Liver (tissue), 10 donors: ENCODE data around the gene SNIP1. TPM values are rescaled to one million over a fixed set of nuclear protein-coding genes. Genes with fewer than 3 reads are reported as not detected.
A peak's percentile ranks its signal among the peaks of the same experiment; 100 is the strongest.

Source experiments
- DNase-seq: peaks from one replicate; pipeline ENCODE4 v3.0.0-alpha.2; 2017; ENCODE audit warnings: low spot score
- H3K27ac ChIP-seq, 2 donors: one replicate each; pipeline ENCODE4 v1.7.0; 2013; ENCODE audit warnings: inconsistent platforms in 2 of 2, low read length in 2 of 2, control low read depth in 1 of 2, low read depth in 1 of 2, mild to moderate bottlenecking in 1 of 2
- H3K27me3 ChIP-seq, 4 donors: one replicate each; pipeline versions ENCODE4 v1.6.1 to v1.7.0; 2013; ENCODE audit warnings: low read length in 3 of 4, inconsistent platforms in 1 of 4, mild to moderate bottlenecking in 1 of 4, moderate library complexity in 1 of 4; ENCODE audit not compliant: control insufficient read depth in 4 of 4, insufficient read depth in 4 of 4
- H3K36me3 ChIP-seq, 4 donors: one replicate each; pipeline versions ENCODE4 v1.6.1 to v1.7.0; 2013; ENCODE audit warnings: low read length in 3 of 4, mild to moderate bottlenecking in 3 of 4, low read depth in 1 of 4, moderate library complexity in 1 of 4; ENCODE audit not compliant: control insufficient read depth in 4 of 4, insufficient read depth in 3 of 4
- H3K4me1 ChIP-seq, 4 donors: one replicate each; pipeline versions ENCODE4 v1.6.1 to v1.7.0; 2013; ENCODE audit warnings: low read length in 3 of 4, mild to moderate bottlenecking in 3 of 4, moderate library complexity in 1 of 4; ENCODE audit not compliant: control insufficient read depth in 4 of 4, insufficient read depth in 4 of 4
- H3K4me3 ChIP-seq, 3 donors: one replicate each; pipeline versions ENCODE4 v1.6.1 to v1.7.0; 2013; ENCODE audit warnings: low read length in 3 of 3, control low read depth in 1 of 3, low read depth in 1 of 3, mild to moderate bottlenecking in 1 of 3
- H3K9ac ChIP-seq, 2 donors: one replicate each; pipeline ENCODE4 v1.7.0; 2013; ENCODE audit warnings: low read length in 2 of 2, mild to moderate bottlenecking in 2 of 2, moderate library complexity in 2 of 2, control low read depth in 1 of 2, low read depth in 1 of 2
- H3K9me3 ChIP-seq, 4 donors: one replicate each; pipeline versions ENCODE4 v1.6.1 to v1.7.0; 2013; ENCODE audit warnings: low read length in 3 of 4; ENCODE audit not compliant: control insufficient read depth in 4 of 4
- ATF3 ChIP-seq: IDR thresholded peaks from 2 replicates; pipeline ENCODE4 v1.6.1; 2016; ENCODE audit warnings: antibody characterized with exemption
- HNF4A ChIP-seq, 2 donors: conservative IDR thresholded peaks; 2 replicates each; pipeline ENCODE4 v1.6.1; 2016; ENCODE audit warnings: antibody characterized with exemption in 2 of 2, mild to moderate bottlenecking in 2 of 2
- MAX ChIP-seq: IDR thresholded peaks from 2 replicates; pipeline ENCODE4 v1.6.1; 2016; ENCODE audit warnings: antibody characterized with exemption
- RXRA ChIP-seq, 2 donors: IDR thresholded peaks; 2 replicates each; pipeline ENCODE4 v1.6.1; 2017 to 2018; ENCODE audit warnings: antibody characterized with exemption in 2 of 2, mild to moderate bottlenecking in 1 of 2
- ZBTB33 ChIP-seq: IDR thresholded peaks from 2 replicates; pipeline ENCODE4 v1.6.1; 2016; ENCODE audit warnings: antibody characterized with exemption
- WGBS: extraction: QIAGEN DNeasy Blood & Tissue Kit; methylation state at CpG from one replicate; pipeline ENCODE4 v1.1.7; 2013; 5-methylcytosine and 5-hydroxymethylcytosine counted together
- polyA plus RNA-seq, 2 donors: library from polyadenylated mRNA; stranded (reverse) in 1 of 2; unstranded in 1 of 2; fragments of 200-250 nt in 1 of 2; fragments of >200 nt in 1 of 2; fragmentation: Nextera tagmentation in 1 of 2; extraction: Ambion mirVana in 1 of 2; gene quantifications; one replicate each; pipeline versions ENCODE4 v1.2.1 to v1.2.3, GENCODE V29; 2013 to 2015
- small RNA-seq: library from RNA; depleted of rRNA; stranded (forward); fragments of <200 nt; gene quantifications from one replicate; pipeline ENCODE3, GENCODE V24; 2014
- total RNA-seq, 2 donors: library from RNA; depleted of rRNA; stranded (reverse); fragments of >200 nt; gene quantifications; one replicate each; pipeline ENCODE4 v1.2.3, GENCODE V29; 2014
- donor health status: healthy.
- donor health status: healthy.
- donor health status: healthy.
- donor health status: healthy.
- donor health status: healthy.

The SNIP1 gene
- total and polyA plus RNA-seq, 4 donors, result 1.8 to 9.7 (median 5.3) TPM

GRCh38 chr1:37486680-37487618 is 67.1 kb downstream of the SNIP1 start (continued):
- TF ChIP-seq HNF4A (conservative IDR thresholded peaks at IDR 0.05) (no peak), ZBTB33 (no peak)

GRCh38 chr1:37485902-37486679 is 68.0 kb downstream of the SNIP1 start:
- Histone ChIP-seq H3K9ac (no peak overlapping the region), H3K4me1 (peaks cover 0 to 11% (median 6%) of the 10 kb centered on the region in 4 donors)

More at GRCh38 chr1:37485902-37486679, 68.0 kb downstream of the SNIP1 start:
- TF ChIP-seq ATF3 (no peak), ZBTB33 (no peak), RXRA (IDR thresholded peaks at IDR 0.05) (peak in 1 of 2 donors; percentile 16), MAX (no peak)
- WGBS, result 65% methylated on average over 6 of the region's 6 CpGs
- no peak for DNase-seq
- no peaks in the 10 kb centered on the region for H3K9me3 ChIP-seq
- H3K36me3 ChIP-seq, result peaks cover 13 to 31% (median 24%) of the 10 kb centered on the region in 4 donors
- no peak overlapping the region for H3K4me3 ChIP-seq
- peak overlapping the region; percentile 51 to 63 for H3K27ac ChIP-seq
- H3K27me3 ChIP-seq, result no peaks in the 10 kb centered on the region

Small RNA genes within 50 kb of the gene (small RNA-seq; reads per million reads assigned to genes)
- not detected for gene AL034379.1
- gene MIR5581, result 0.31 reads per million, percentile 30 among the genes with 10 or more reads in this experiment

Other genes with a start within 250 kb of the SNIP1 start
- 10 to 100 TPM in 1 of 2 donors, 1 to 10 TPM in 1; 2.9 to 10.9 TPM for gene ZC3H12A, start 79.7 kb downstream of the SNIP1 start, total RNA-seq
- 1 to 10 TPM; 2.1 to 3.0 TPM for gene ZC3H12A, start 79.7 kb downstream of the SNIP1 start, polyA plus RNA-seq
- gene MEAF6, start 39.5 kb downstream of the SNIP1 start, total RNA-seq, result 10 to 100 TPM; 23.5 to 25.3 TPM
- 10 to 100 TPM; 18.7 to 18.8 TPM for gene MEAF6, start 39.5 kb downstream of the SNIP1 start, polyA plus RNA-seq
- gene DNALI1, start 2.6 kb upstream of the SNIP1 start, total RNA-seq, result 1 to 10 TPM; 1.5 to 3.1 TPM
- 1 to 10 TPM; 5.2 to 8.6 TPM for gene DNALI1, start 2.6 kb upstream of the SNIP1 start, polyA plus RNA-seq
- 10 to 100 TPM; 27.6 to 29.2 TPM for gene GNL2, start 41.6 kb upstream of the SNIP1 start, total RNA-seq
- 10 to 100 TPM; 14.8 to 15.0 TPM for gene GNL2, start 41.6 kb upstream of the SNIP1 start, polyA plus RNA-seq
- gene RSPO1, start 80.6 kb upstream of the SNIP1 start, total RNA-seq, result under 1 TPM; 0.08 to 0.14 TPM
- gene RSPO1, start 80.6 kb upstream of the SNIP1 start, polyA plus RNA-seq, result under 1 TPM in 1 of 2 donors, not detected in 1; 0.06 TPM
- 10 to 100 TPM in 1 of 2 donors, under 1 TPM in 1; 0.25 to 16.5 TPM for gene CDCA8, start 138.2 kb upstream of the SNIP1 start, total RNA-seq
- gene CDCA8, start 138.2 kb upstream of the SNIP1 start, polyA plus RNA-seq, result 1 to 10 TPM in 1 of 2 donors, under 1 TPM in 1; 0.53 to 2.3 TPM
- under 1 TPM; under 0.01 to 0.09 TPM for gene EPHA10, start 210.8 kb upstream of the SNIP1 start, total RNA-seq
- under 1 TPM in 1 of 2 donors, not detected in 1; 0.03 TPM for gene EPHA10, start 210.8 kb upstream of the SNIP1 start, polyA plus RNA-seq
- gene MANEAL, start 239.6 kb upstream of the SNIP1 start, total RNA-seq, result 1 to 10 TPM; 1.0 to 1.8 TPM
- 1 to 10 TPM in 1 of 2 donors, under 1 TPM in 1; 0.96 to 6.2 TPM for gene MANEAL, start 239.6 kb upstream of the SNIP1 start, polyA plus RNA-seq